Ovary (tissue), 3 donors: ENCODE measurements around the gene WDR18.

Experiments
- POLR2A ChIP-seq: fragments of 450-650 bp; IDR thresholded peaks from one replicate; pipeline ENCODE4 v1.6.1; 2017; ENCODE audit warnings: antibody characterized with exemption, mild to moderate bottlenecking, moderate library complexity
- TF ChIP-seq, protein P1 (sequence below), 3 donors: fragments of 450-650 bp in 2 of 3; fragments of 200-600 bp in 1 of 3; IDR thresholded peaks; one replicate each; pipeline versions ENCODE4 v1.5.1 to v1.8.0; 2016 to 2022; ENCODE audit warnings: antibody characterized with exemption in 3 of 3, mild to moderate bottlenecking in 1 of 3
- donor health status: DM: no; HTN: no; CAD: no.

DNA sequence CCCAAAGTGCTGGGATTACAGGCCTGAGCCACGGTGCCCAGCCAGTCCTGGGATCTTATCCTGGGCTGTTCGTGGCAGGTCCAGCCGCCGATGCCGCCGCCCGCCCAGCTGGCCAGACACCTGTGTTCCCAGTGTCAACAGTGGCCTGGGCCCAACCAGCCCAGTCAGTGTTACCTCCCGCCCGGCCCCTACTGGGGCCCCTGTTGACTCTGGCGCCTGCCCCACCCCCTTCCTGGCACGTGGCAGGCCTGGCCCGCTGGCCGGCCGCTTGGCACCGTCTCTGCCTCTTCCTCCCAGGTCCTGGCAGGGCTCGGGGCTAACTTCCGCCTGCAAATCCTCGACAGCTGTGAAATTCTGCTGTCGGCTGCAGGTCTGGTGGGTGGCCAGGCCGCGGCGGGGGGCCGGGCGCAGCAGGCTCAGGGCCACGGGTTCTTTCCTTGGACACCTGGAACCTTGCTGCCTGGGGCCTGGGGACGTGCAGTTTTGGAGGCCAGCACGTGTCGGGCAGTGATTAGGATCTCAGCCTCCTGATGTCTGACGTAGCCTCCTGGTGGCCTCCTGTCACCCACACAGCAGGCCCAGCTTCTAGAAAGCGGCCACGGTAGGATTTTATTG, 49.2 kb upstream of the WDR18 start:
- TF ChIP-seq POLR2A, result no peak
- TF ChIP-seq, protein P1, sequence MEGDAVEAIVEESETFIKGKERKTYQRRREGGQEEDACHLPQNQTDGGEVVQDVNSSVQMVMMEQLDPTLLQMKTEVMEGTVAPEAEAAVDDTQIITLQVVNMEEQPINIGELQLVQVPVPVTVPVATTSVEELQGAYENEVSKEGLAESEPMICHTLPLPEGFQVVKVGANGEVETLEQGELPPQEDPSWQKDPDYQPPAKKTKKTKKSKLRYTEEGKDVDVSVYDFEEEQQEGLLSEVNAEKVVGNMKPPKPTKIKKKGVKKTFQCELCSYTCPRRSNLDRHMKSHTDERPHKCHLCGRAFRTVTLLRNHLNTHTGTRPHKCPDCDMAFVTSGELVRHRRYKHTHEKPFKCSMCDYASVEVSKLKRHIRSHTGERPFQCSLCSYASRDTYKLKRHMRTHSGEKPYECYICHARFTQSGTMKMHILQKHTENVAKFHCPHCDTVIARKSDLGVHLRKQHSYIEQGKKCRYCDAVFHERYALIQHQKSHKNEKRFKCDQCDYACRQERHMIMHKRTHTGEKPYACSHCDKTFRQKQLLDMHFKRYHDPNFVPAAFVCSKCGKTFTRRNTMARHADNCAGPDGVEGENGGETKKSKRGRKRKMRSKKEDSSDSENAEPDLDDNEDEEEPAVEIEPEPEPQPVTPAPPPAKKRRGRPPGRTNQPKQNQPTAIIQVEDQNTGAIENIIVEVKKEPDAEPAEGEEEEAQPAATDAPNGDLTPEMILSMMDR (IDR thresholded peaks at IDR 0.05), result peak in 1 of 3 donors; percentile 10
